KMS-11 (cell line): ENCODE measurements around the gene IL3.
A peak's percentile ranks its signal among the peaks of the same experiment; 100 is the strongest.

Source experiments
- H2AFZ ChIP-seq: fragments of 200-600 bp; sonication (generic); 2 replicates; pipeline ENCODE4 v1.6.1; 2016; ENCODE audit warnings: antibody characterized with exemption, mixed run types, low read depth
- H3K27ac ChIP-seq: fragments of 200-600 bp; sonication (generic); 2 replicates; pipeline ENCODE4 v1.6.1; 2016; ENCODE audit warnings: mild to moderate bottlenecking, mixed run types
- H3K27me3 ChIP-seq: fragments of 200-600 bp; sonication (generic); 2 replicates; pipeline ENCODE4 v1.6.1; 2017; ENCODE audit warnings: mild to moderate bottlenecking, low read depth, mixed run types, moderate library complexity; ENCODE audit not compliant: insufficient read depth
- H3K36me3 ChIP-seq: fragments of 200-600 bp; sonication (generic); 2 replicates; pipeline ENCODE4 v1.6.1; 2017; ENCODE audit warnings: mild to moderate bottlenecking, mixed run types; ENCODE audit not compliant: insufficient read depth
- H3K4me1 ChIP-seq: fragments of 200-600 bp; sonication (generic); 2 replicates; pipeline ENCODE4 v1.6.1; 2016; ENCODE audit warnings: mild to moderate bottlenecking, low read depth, mixed run types; ENCODE audit not compliant: poor library complexity, severe bottlenecking
- H3K4me2 ChIP-seq: fragments of 200-600 bp; sonication (generic); 2 replicates; pipeline ENCODE4 v1.7.0; 2016; ENCODE audit warnings: mild to moderate bottlenecking, mixed run types
- H3K4me3 ChIP-seq: fragments of 200-600 bp; sonication (generic); IDR thresholded peaks from 2 replicates; pipeline ENCODE4 v1.6.1; 2017; ENCODE audit warnings: low read depth, low read length, mixed read lengths; ENCODE audit not compliant: insufficient read depth
- H3K79me2 ChIP-seq: fragments of 200-600 bp; sonication (generic); 2 replicates; pipeline ENCODE4 v1.6.1; 2016; ENCODE audit warnings: low read depth, mixed run types; ENCODE audit not compliant: insufficient read depth
- H3K9ac ChIP-seq: fragments of 200-600 bp; sonication (generic); 2 replicates; pipeline ENCODE4 v1.6.1; 2016; ENCODE audit warnings: mild to moderate bottlenecking, mixed run types
- H4K20me1 ChIP-seq: fragments of 200-600 bp; sonication (generic); 2 replicates; pipeline ENCODE4 v1.6.1; 2016; ENCODE audit warnings: mild to moderate bottlenecking, mixed run types; ENCODE audit not compliant: insufficient read depth
- CTCF ChIP-seq: fragments of 200-600 bp; sonication (generic); conservative IDR thresholded peaks from 2 replicates; pipeline ENCODE4 v1.6.1; 2017; ENCODE audit warnings: low read depth, mild to moderate bottlenecking, antibody characterized with exemption, low read length, moderate library complexity, mixed read lengths

IL3 gene

GRCh38 chr5:132081458-132081857, 21.0 kb downstream of the IL3 start:
- Histone ChIP-seq H3K27ac (no peak overlapping the region), H2AFZ (no peak overlapping the region), H3K27me3 (no peaks in the 10 kb centered on the region), H3K4me1 (peaks cover 43% of the 10 kb centered on the region), H4K20me1 (no peaks in the 10 kb centered on the region), H3K9ac (no peak overlapping the region), H3K79me2 (no peaks in the 10 kb centered on the region), H3K36me3 (no peaks in the 10 kb centered on the region), H3K4me2 (no peak overlapping the region), H3K4me3 (no peak overlapping the region)
- no peak for TF ChIP-seq CTCF

GRCh38 chr5:132082329-132083023, 22.0 kb downstream of the IL3 start:
- no peak for TF ChIP-seq CTCF
- Histone ChIP-seq H3K36me3 (no peaks in the 10 kb centered on the region), H3K4me3 (no peak overlapping the region), H3K27me3 (no peaks in the 10 kb centered on the region), H3K9ac (no peak overlapping the region), H3K4me2 (peak overlapping the region; percentile 72), H4K20me1 (no peaks in the 10 kb centered on the region), H3K27ac (peak overlapping the region; percentile 63; the same call in 1 of the 2 replicates), H2AFZ (0 out of 2 replicates have a peak overlapping the region, but pooled peaks have one; percentile 47), H3K4me1 (peaks cover 45% of the 10 kb centered on the region), H3K79me2 (no peaks in the 10 kb centered on the region)

- peak overlapping the region; percentile 63 for H3K27ac ChIP-seq
- TF ChIP-seq CTCF = no peak
- no peaks in the 10 kb centered on the region for H3K36me3 ChIP-seq
- H3K27me3 ChIP-seq = no peaks in the 10 kb centered on the region
- H4K20me1 ChIP-seq = no peaks in the 10 kb centered on the region
- H3K79me2 ChIP-seq = no peaks in the 10 kb centered on the region
- H3K4me3 ChIP-seq = no peak overlapping the region
- H3K4me2 ChIP-seq = peak overlapping the region; percentile 72
- peak overlapping the region; percentile 47; the same call in 1 of the 2 replicates for H2AFZ ChIP-seq
- H3K9ac ChIP-seq = peak overlapping the region; percentile 22; the same call in 1 of the 2 replicates
- peaks cover 45% of the 10 kb centered on the region for H3K4me1 ChIP-seq
Measured at GRCh38 chr5:132083071-132083678, 22.7 kb downstream of the IL3 start.

GRCh38 chr5:132085686-132086085, 25.2 kb downstream of the IL3 start:
- no peaks in the 10 kb centered on the region for H3K36me3 ChIP-seq
- H3K4me3 ChIP-seq = no peak overlapping the region
- H3K79me2 ChIP-seq = no peaks in the 10 kb centered on the region
- TF ChIP-seq CTCF = no peak
- H3K27ac ChIP-seq = no peak overlapping the region
- H3K9ac ChIP-seq = no peak overlapping the region
- H2AFZ ChIP-seq = no peak overlapping the region
- H3K27me3 ChIP-seq = no peaks in the 10 kb centered on the region
- no peaks in the 10 kb centered on the region for H4K20me1 ChIP-seq
- H3K4me2 ChIP-seq = no peak overlapping the region; the same call in 1 of the 2 replicates
- H3K4me1 ChIP-seq = peaks cover 62% of the 10 kb centered on the region
